ENCODE data around the gene DYNC1LI2. TPM values are rescaled to one million over a fixed set of nuclear protein-coding genes. Genes with fewer than 3 reads are reported as not detected.

The DYNC1LI2 gene
- total RNA-seq (2022; extraction: Qiagen RNA extraction; ENCODE audit: low read depth), result 32.0 to 53.2 TPM (median 50.5 TPM) in 5 replicates

DNA sequence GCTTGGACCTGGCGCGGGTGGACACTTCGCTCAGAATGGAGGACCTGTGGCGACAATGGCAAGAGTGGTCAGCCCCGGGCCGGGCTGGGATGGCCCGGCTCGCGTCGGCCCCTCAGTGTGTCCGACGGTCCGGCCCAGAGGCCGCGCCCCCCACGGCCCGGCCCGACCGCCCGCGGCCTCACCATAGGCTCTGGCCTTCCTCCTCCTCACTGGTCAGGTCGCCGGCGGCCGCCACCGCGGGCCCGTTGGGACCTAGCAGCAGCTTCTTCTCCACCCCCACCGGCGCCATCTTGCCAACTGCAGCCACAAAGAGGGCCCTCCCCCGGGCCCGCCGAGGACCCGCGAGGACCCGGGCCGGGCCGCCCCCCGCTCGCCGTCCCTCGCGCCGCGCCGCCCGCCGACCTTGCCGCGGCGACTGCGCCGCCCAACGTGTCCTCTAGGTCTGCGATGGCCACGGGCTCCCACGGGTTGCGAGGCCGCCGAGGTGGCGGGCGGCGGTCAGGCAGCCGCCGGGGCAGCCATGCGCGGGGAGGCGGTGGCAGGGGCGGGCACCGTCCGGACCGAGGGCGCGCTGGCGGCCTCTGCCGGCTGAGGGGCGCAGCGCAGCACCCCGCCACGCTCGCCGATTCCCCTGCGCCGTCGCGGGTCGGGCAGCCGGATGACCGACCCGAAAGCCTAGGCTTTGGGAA is at the start of gene DYNC1LI2:
TSS of gene DYNC1LI2 (minus strand) at position 307 of the 689 bp plus-strand sequence. CDS start at position 289, 18 bp downstream.

GRCh38 chr16:66696669-66697630 is 54.5 kb downstream of the DYNC1LI2 start, which contains the start of gene CMTM4:
TSS of gene CMTM4 (minus strand) at chr16:66696743. CDS start at chr16:66696525, 218 bp downstream.

Other genes with a start within 250 kb of the DYNC1LI2 start
- gene TK2, start 201.5 kb downstream of the DYNC1LI2 start, total RNA-seq (2022; extraction: Qiagen RNA extraction; ENCODE audit: low read depth), result 14.7 to 20.0 TPM (median 16.8 TPM) in 5 replicates
- gene CKLF, start 199.0 kb downstream of the DYNC1LI2 start, total RNA-seq (2022; extraction: Qiagen RNA extraction; ENCODE audit: low read depth), result 63.3 to 68.1 TPM (median 64.7 TPM) in 5 replicates
- 0.76 to 1.7 TPM (median 1.2 TPM) in 5 replicates for gene CMTM1, start 185.2 kb downstream of the DYNC1LI2 start, total RNA-seq (2022; extraction: Qiagen RNA extraction; ENCODE audit: low read depth)
- not detected in 5 replicates for gene CMTM2, start 172.1 kb downstream of the DYNC1LI2 start, total RNA-seq (2022; extraction: Qiagen RNA extraction; ENCODE audit: low read depth)
- 68.4 to 90.2 TPM (median 84.8 TPM) in 5 replicates for gene CMTM3, start 146.9 kb downstream of the DYNC1LI2 start, total RNA-seq (2022; extraction: Qiagen RNA extraction; ENCODE audit: low read depth)
- 17.0 to 34.1 TPM (median 31.2 TPM) in 5 replicates for gene CMTM4, start 54.9 kb downstream of the DYNC1LI2 start, total RNA-seq (2022; extraction: Qiagen RNA extraction; ENCODE audit: low read depth)
- gene TERB1, start 50.0 kb upstream of the DYNC1LI2 start, total RNA-seq (2022; extraction: Qiagen RNA extraction; ENCODE audit: low read depth), result not detected in 5 replicates
- 39.8 to 75.2 TPM (median 70.2 TPM) in 5 replicates for gene NAE1, start 79.4 kb upstream of the DYNC1LI2 start, total RNA-seq (2022; extraction: Qiagen RNA extraction; ENCODE audit: low read depth)
- gene CA7, start 92.8 kb upstream of the DYNC1LI2 start, total RNA-seq (2022; extraction: Qiagen RNA extraction; ENCODE audit: low read depth), result not detected in 5 replicates
- 4.0 to 7.2 TPM (median 5.8 TPM) in 5 replicates for gene PDP2, start 128.9 kb upstream of the DYNC1LI2 start, total RNA-seq (2022; extraction: Qiagen RNA extraction; ENCODE audit: low read depth)
- gene CDH16, start 167.3 kb upstream of the DYNC1LI2 start, total RNA-seq (2022; extraction: Qiagen RNA extraction; ENCODE audit: low read depth), result 0.21 to 0.42 TPM (median 0.25 TPM) in 5 replicates
- 7.4 to 17.6 TPM (median 12.5 TPM) in 5 replicates for gene RRAD, start 173.9 kb upstream of the DYNC1LI2 start, total RNA-seq (2022; extraction: Qiagen RNA extraction; ENCODE audit: low read depth)
- gene CIAO2B, start 182.8 kb upstream of the DYNC1LI2 start, total RNA-seq (2022; extraction: Qiagen RNA extraction; ENCODE audit: low read depth), result 127 to 184 TPM (median 169 TPM) in 5 replicates
- 25.7 to 32.6 TPM (median 30.3 TPM) in 5 replicates for gene CES2, start 183.9 kb upstream of the DYNC1LI2 start, total RNA-seq (2022; extraction: Qiagen RNA extraction; ENCODE audit: low read depth)
- 1.5 to 2.2 TPM (median 1.9 TPM) in 5 replicates for gene CES3, start 209.7 kb upstream of the DYNC1LI2 start, total RNA-seq (2022; extraction: Qiagen RNA extraction; ENCODE audit: low read depth)
- 1.4 to 2.1 TPM (median 1.6 TPM) in 5 replicates for gene CES4A, start 237.0 kb upstream of the DYNC1LI2 start, total RNA-seq (2022; extraction: Qiagen RNA extraction; ENCODE audit: low read depth)

Data from A549 treated with RU486 at 1 μM for 4 hours (cell line).